ENCODE results near the gene SLCO2A1. TPM values are rescaled to one million over a fixed set of nuclear protein-coding genes. Genes with fewer than 3 reads are reported as not detected.
A peak's percentile ranks its signal among the peaks of the same experiment; 100 is the strongest.

The SLCO2A1 gene
- total and polyA plus RNA-seq, 2 experiments from 2014 or later, result 0.22 to 4.8 TPM

GRCh38 chr3:133882986-133883586 lies 146.6 kb downstream of the SLCO2A1 start:
- no peaks in the 10 kb centered on the region for H3F3A ChIP-seq (ENCODE audit: insufficient read depth)
- 42 to 44% methylated on average over 3 of the region's 3 CpGs for WGBS, 2 experiments (ENCODE audit: low coverage in 1 of 2, low lambda C conversion rate in 2 of 2, missing lambda C conversion rate in 2 of 2)
- no peak overlapping the region for H3K9ac ChIP-seq
- in situ Hi-C loops (cut with MboI), result no loop called here
- no peaks in the 10 kb centered on the region for H3K9me3 ChIP-seq (ENCODE audit: low read depth)
- DNase-seq, result no peak
- no peak overlapping the region for H3K4me2 ChIP-seq (ENCODE audit: unreplicated experiment)
- H2AFZ ChIP-seq, result no peak overlapping the region
- H3K27me3 ChIP-seq (replicated peaks; ENCODE audit: insufficient read depth), result no peaks in the 10 kb centered on the region
- no peak overlapping the region for H3K4me3 ChIP-seq
- H3K27ac ChIP-seq, result no peak overlapping the region
- no peaks in the 10 kb centered on the region for H3K79me2 ChIP-seq (ENCODE audit: insufficient read depth)
- H3K36me3 ChIP-seq (ENCODE audit: low read depth), result no peaks in the 10 kb centered on the region
- no peaks in the 10 kb centered on the region for H4K20me1 ChIP-seq (ENCODE audit: insufficient read depth)
- no peaks in the 10 kb centered on the region for H3K9me2 ChIP-seq (ENCODE audit: insufficient read depth)
- TF ChIP-seq EZH2 (IDR thresholded peaks at IDR 0.05; ENCODE audit: insufficient read depth, poor library complexity, severe bottlenecking) (no peak), EZH2phosphoT487 (IDR thresholded peaks at IDR 0.05; ENCODE audit: insufficient read depth, low read depth) (no peak)
- H3K4me1 ChIP-seq (ENCODE audit: insufficient read depth), result no peaks in the 10 kb centered on the region

GRCh38 chr3:133881939-133882825 lies 147.5 kb downstream of the SLCO2A1 start:
- Histone ChIP-seq H3K79me2 (ENCODE audit: insufficient read depth) (no peaks in the 10 kb centered on the region), H3F3A (ENCODE audit: insufficient read depth) (no peaks in the 10 kb centered on the region), H3K4me3 (no peak overlapping the region), H2AFZ (no peak overlapping the region), H3K9ac (no peak overlapping the region), H3K4me1 (ENCODE audit: insufficient read depth) (no peaks in the 10 kb centered on the region), H3K27me3 (replicated peaks; ENCODE audit: insufficient read depth) (no peaks in the 10 kb centered on the region), H3K9me3 (ENCODE audit: low read depth) (no peaks in the 10 kb centered on the region), H3K27ac (no peak overlapping the region), H3K9me2 (ENCODE audit: insufficient read depth) (no peaks in the 10 kb centered on the region), H3K4me2 (ENCODE audit: unreplicated experiment) (no peak overlapping the region), H4K20me1 (ENCODE audit: insufficient read depth) (no peaks in the 10 kb centered on the region), H3K36me3 (ENCODE audit: low read depth) (no peaks in the 10 kb centered on the region)
- 49 to 52% methylated on average over 5 of the region's 5 CpGs for WGBS, 2 experiments (ENCODE audit: low coverage in 1 of 2, low lambda C conversion rate in 2 of 2, missing lambda C conversion rate in 2 of 2)
- DNase-seq, result peak; percentile 10
- TF ChIP-seq EZH2 (IDR thresholded peaks at IDR 0.05; ENCODE audit: insufficient read depth, poor library complexity, severe bottlenecking) (no peak), EZH2phosphoT487 (IDR thresholded peaks at IDR 0.05; ENCODE audit: insufficient read depth, low read depth) (no peak)
- in situ Hi-C loops (cut with MboI), result no loop called here

GRCh38 chr3:133881492-133881891 lies 148.2 kb downstream of the SLCO2A1 start:
- Histone ChIP-seq H2AFZ (no peak overlapping the region), H3K4me3 (no peak overlapping the region), H3K27ac (no peak overlapping the region), H3K27me3 (replicated peaks; ENCODE audit: insufficient read depth) (no peaks in the 10 kb centered on the region), H3K36me3 (ENCODE audit: low read depth) (no peaks in the 10 kb centered on the region), H3K79me2 (ENCODE audit: insufficient read depth) (no peaks in the 10 kb centered on the region), H4K20me1 (ENCODE audit: insufficient read depth) (no peaks in the 10 kb centered on the region), H3K4me1 (ENCODE audit: insufficient read depth) (no peaks in the 10 kb centered on the region), H3F3A (ENCODE audit: insufficient read depth) (no peaks in the 10 kb centered on the region), H3K9me3 (ENCODE audit: low read depth) (no peaks in the 10 kb centered on the region), H3K4me2 (ENCODE audit: unreplicated experiment) (no peak overlapping the region), H3K9me2 (ENCODE audit: insufficient read depth) (no peaks in the 10 kb centered on the region), H3K9ac (no peak overlapping the region)
- DNase-seq, result no peak
- in situ Hi-C loops (cut with MboI), result no loop called here
- WGBS, 2 experiments (ENCODE audit: low coverage in 1 of 2, low lambda C conversion rate in 2 of 2, missing lambda C conversion rate in 2 of 2), result 19 to 22% methylated on average over 1 of the region's 1 CpG
- TF ChIP-seq EZH2 (IDR thresholded peaks at IDR 0.05; ENCODE audit: insufficient read depth, poor library complexity, severe bottlenecking), result no peak
- no peak for TF ChIP-seq EZH2phosphoT487 (IDR thresholded peaks at IDR 0.05; ENCODE audit: insufficient read depth, low read depth)

GRCh38 chr3:133880886-133881455 lies 148.8 kb downstream of the SLCO2A1 start:
- WGBS, 2 experiments (ENCODE audit: low coverage in 1 of 2, low lambda C conversion rate in 2 of 2, missing lambda C conversion rate in 2 of 2), result 44 to 45% methylated on average over 4 of the region's 4 CpGs
- Histone ChIP-seq H3K4me3 (no peak overlapping the region), H2AFZ (no peak overlapping the region), H3K36me3 (ENCODE audit: low read depth) (no peaks in the 10 kb centered on the region), H3K4me2 (ENCODE audit: unreplicated experiment) (no peak overlapping the region), H3K9me3 (ENCODE audit: low read depth) (no peaks in the 10 kb centered on the region), H3K27ac (no peak overlapping the region), H3K79me2 (ENCODE audit: insufficient read depth) (no peaks in the 10 kb centered on the region), H3K4me1 (ENCODE audit: insufficient read depth) (no peaks in the 10 kb centered on the region), H3K9me2 (ENCODE audit: insufficient read depth) (no peaks in the 10 kb centered on the region), H4K20me1 (ENCODE audit: insufficient read depth) (no peaks in the 10 kb centered on the region), H3K9ac (no peak overlapping the region), H3K27me3 (replicated peaks; ENCODE audit: insufficient read depth) (no peaks in the 10 kb centered on the region), H3F3A (ENCODE audit: insufficient read depth) (no peaks in the 10 kb centered on the region)
- TF ChIP-seq EZH2 (IDR thresholded peaks at IDR 0.05; ENCODE audit: insufficient read depth, poor library complexity, severe bottlenecking), result no peak
- no peak for TF ChIP-seq EZH2phosphoT487 (IDR thresholded peaks at IDR 0.05; ENCODE audit: insufficient read depth, low read depth)
- in situ Hi-C loops (cut with MboI), result no loop called here
- DNase-seq, result no peak

All from GM23248 (cell line).